Heart left ventricle (tissue), 13 donors: ENCODE data around the gene LNPK.

Source experiments
- POLR2A ChIP-seq, 2 donors: fragments of 450-650 bp; IDR thresholded peaks; one replicate each; pipeline ENCODE4 v1.6.1; 2017; ENCODE audit warnings: antibody characterized with exemption in 2 of 2, mild to moderate bottlenecking in 2 of 2, moderate library complexity in 2 of 2
- TF ChIP-seq, protein P1 (sequence below), 12 donors: fragments of 200-600 bp; sonication (generic) in 4 of 12; IDR thresholded peaks; one replicate each; pipeline versions ENCODE4 v1.5.0 to v1.8.0; 2018 to 2022; ENCODE audit warnings: antibody characterized with exemption in 12 of 12, mild to moderate bottlenecking in 5 of 12
- donor health status: ischemic (EF 13 %, LVEDD 7.1; RV severe dilation, severe dysfunction).
- donor health status: DM: no; HTN: yes; CAD: no.
- donor health status: DM: no; HTN: no; CAD: no.
- donor health status: ischemic (EF 25% LVEDD 6.9; RV normal size, moderate dysfunction).
- donor health status: ischemic (EF 25% LVEDD 5.7; RV mildly dilated, moderate dysfunction).
- donor health status: ischemic (EF 35%, LVEDD 5.7; RV mildly dilated, moderate dysfunction).
- donor health status: nonischemic (EF 11% LVEDD 7.7; RV severe dilation, severe dysfunction).
- donor health status: DM: yes; HTN: yes; CAD: no.
- donor health status: PGD.
- donor health status: ischemic (EF 29% LVEDD 5.4; RV normal size, mild dysfunction).
- donor health status: nonischemic (EF 23%, LVEDD 6.1; RV moderate dilation, normal function).

DNA sequence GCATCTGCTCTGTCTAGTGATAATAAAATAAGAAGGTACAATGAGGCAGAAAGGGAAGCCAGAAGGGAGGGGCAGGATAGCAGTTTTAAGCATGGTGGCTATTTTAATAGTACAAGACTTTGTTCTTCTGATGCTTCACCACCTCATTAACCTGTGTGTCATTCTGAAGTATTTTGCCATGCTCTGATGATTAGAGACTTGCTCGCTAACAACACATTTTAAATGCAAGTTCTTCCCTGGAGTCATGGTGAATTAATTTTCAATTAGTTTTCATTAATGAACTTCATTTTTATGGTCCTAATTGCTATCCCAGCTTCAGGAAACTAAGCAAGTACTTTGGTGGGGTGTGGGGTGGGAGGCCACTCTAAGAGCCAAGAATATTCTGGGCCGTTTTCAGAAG lies 25.7 kb upstream of the LNPK start:
- TF ChIP-seq, protein P1, sequence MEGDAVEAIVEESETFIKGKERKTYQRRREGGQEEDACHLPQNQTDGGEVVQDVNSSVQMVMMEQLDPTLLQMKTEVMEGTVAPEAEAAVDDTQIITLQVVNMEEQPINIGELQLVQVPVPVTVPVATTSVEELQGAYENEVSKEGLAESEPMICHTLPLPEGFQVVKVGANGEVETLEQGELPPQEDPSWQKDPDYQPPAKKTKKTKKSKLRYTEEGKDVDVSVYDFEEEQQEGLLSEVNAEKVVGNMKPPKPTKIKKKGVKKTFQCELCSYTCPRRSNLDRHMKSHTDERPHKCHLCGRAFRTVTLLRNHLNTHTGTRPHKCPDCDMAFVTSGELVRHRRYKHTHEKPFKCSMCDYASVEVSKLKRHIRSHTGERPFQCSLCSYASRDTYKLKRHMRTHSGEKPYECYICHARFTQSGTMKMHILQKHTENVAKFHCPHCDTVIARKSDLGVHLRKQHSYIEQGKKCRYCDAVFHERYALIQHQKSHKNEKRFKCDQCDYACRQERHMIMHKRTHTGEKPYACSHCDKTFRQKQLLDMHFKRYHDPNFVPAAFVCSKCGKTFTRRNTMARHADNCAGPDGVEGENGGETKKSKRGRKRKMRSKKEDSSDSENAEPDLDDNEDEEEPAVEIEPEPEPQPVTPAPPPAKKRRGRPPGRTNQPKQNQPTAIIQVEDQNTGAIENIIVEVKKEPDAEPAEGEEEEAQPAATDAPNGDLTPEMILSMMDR (IDR thresholded peaks at IDR 0.05), result no peak
- no peak for TF ChIP-seq POLR2A (IDR thresholded peaks at IDR 0.05)
